NCI-H2107 treated with DMSO at 0.1 percent for 48 hours (cell line): Measurements from ENCODE around the gene CYYR1.
"Not testable (repeated sequence)": the region's sequence is repeated elsewhere in the genome, so short reads cannot be mapped to it uniquely, and the experiment has no call there.

Experiments used
- DNase-seq: peaks from one replicate; lab custom pipeline; 2025; ENCODE audit not compliant: unreplicated experiment; lab: John Stamatoyannopoulos, UW

Gene CYYR1

GRCh38 chr21:26495283-26495849 lies 77.7 kb downstream of the CYYR1 start:
- no peak for DNase-seq

- no peak for DNase-seq
Observed at GRCh38 chr21:26491663-26492062, 81.4 kb downstream of the CYYR1 start.

GRCh38 chr21:26490771-26491170 lies 82.3 kb downstream of the CYYR1 start:
- no peak for DNase-seq

GRCh38 chr21:26489781-26490180 lies 83.3 kb downstream of the CYYR1 start:
- DNase-seq: no peak

- DNase-seq: no peak
Observed at GRCh38 chr21:26487981-26488480, 85.1 kb downstream of the CYYR1 start.

- no peak for DNase-seq
Observed at GRCh38 chr21:26473471-26473870, 99.6 kb downstream of the CYYR1 start.

- DNase-seq: no peak
Observed at GRCh38 chr21:26471099-26471471, 102.0 kb downstream of the CYYR1 start.

GRCh38 chr21:26470351-26471098 lies 102.6 kb downstream of the CYYR1 start:
- DNase-seq: no peak

- no peak for DNase-seq
Observed at GRCh38 chr21:26469789-26470188, 103.3 kb downstream of the CYYR1 start.

- DNase-seq: no peak
Observed at GRCh38 chr21:26465916-26466315, 107.2 kb downstream of the CYYR1 start.

GRCh38 chr21:26461500-26461899 lies 111.6 kb downstream of the CYYR1 start:
- DNase-seq: no peak

GRCh38 chr21:26460621-26461020 lies 112.5 kb downstream of the CYYR1 start:
- DNase-seq: no peak

GRCh38 chr21:26458854-26459253 lies 114.2 kb downstream of the CYYR1 start:
- DNase-seq: not testable (repeated sequence)

- DNase-seq: no peak
Observed at GRCh38 chr21:26457817-26458216, 115.3 kb downstream of the CYYR1 start.

GRCh38 chr21:26453267-26453666 lies 119.8 kb downstream of the CYYR1 start:
- DNase-seq: no peak

- no peak for DNase-seq
Observed at GRCh38 chr21:26451081-26451740, 121.9 kb downstream of the CYYR1 start.

- DNase-seq: no peak
Observed at GRCh38 chr21:26449161-26449560, 123.9 kb downstream of the CYYR1 start.

- DNase-seq: no peak
Observed at GRCh38 chr21:26448751-26449150, 124.3 kb downstream of the CYYR1 start.

- DNase-seq: no peak
Observed at GRCh38 chr21:26447932-26448475, 125.1 kb downstream of the CYYR1 start.

GRCh38 chr21:26445440-26445839 lies 127.6 kb downstream of the CYYR1 start:
- no peak for DNase-seq

GRCh38 chr21:26444646-26445045 lies 128.4 kb downstream of the CYYR1 start:
- DNase-seq: no peak

- DNase-seq: no peak
Observed at GRCh38 chr21:26443867-26444266, 129.2 kb downstream of the CYYR1 start.
